ENCODE measurements around the gene PHC2.

PHC2 gene

DNA sequence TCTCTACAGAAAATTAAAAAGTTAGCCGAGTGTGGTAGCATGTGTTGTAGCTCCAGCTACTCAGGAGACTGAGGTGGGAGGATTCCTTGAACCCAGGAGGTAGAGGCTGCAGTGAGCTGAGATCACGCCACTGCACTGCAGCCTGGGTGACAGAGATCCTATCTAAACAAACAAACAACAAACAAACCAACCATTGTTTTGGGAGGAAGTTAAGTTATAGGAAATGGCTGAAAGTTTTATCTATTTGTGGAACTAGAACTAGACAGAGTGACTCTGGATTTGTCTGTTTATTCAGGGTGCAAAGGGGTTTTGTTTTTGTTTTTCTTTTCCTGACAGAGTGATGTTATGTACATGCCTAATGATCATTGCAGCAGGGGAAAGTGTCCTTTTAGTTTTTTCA lies 143.6 kb downstream of the PHC2 start:
- no peak for DNase-seq

DNA sequence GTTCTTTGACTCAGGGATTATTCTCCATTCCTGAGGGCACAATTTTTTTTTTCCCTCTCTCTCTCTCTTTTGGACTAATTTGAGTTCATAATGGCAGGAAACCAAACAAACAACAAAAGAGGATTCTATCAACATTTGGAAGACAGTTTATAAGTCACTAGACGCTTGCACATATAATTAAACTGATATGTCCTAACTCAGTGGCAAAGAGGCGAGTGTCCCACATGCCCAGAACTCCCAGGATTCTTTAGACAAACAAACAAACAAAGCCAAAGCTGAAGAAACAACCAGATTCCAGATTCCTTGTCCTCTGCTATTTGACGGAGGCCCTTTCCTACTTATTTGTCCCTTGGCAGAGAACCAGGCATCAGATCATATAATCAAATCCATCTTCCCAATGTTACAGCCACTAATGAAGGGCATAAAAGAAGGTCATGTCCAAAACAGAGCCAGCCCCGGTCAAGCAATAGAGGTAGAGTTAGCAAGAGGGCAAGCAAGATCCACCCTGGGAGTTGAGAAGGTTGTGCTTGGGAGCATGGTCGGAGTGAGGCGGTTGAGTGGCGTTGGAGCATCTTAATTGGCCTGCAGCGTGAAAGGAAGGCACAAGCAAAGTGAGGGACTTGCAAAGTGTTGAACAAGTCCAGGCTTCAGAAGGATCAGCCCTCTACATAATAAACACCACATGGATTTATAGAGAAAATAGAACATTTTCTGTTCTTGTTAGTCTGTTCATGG lies 144.3 kb downstream of the PHC2 start:
- DNase-seq, result no peak

DNA sequence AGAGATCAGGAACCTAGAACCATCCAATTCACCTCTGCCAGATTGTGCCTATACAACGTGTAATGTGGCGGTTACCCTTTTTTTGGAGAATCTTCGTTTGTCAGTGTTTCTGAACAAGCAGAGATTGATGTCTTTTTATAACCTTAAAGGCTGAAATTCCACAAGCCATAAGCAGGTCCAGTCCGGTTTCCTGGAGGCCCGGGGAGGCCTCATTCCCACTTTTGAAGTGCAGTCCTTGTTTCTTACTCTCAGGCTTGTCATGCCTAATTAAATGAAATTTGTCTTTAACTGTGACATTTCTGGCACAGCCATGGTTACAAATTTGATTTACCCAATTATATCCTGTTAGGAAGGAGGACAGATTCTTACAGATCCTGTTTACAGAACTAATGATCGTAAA lies 146.8 kb downstream of the PHC2 start:
- no peak for DNase-seq

DNA sequence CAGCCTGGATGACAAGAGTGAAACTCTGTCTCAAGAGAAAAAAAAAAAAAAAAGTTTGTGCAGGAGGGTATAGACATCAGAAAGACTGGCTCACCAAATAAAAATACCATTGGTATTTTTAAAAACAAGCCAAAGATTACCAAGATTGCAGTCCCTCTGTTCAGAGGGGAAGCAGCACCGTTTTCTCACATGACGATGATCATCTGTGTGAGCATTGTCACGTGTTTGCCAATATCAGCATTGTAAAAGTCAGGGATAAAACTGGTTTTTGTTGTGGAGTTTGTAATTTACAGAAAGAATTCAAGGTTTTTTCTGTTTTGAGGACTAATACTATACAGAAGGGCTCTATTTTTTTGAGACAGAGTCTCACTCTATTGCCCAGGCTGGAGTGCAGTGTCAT lies 148.1 kb downstream of the PHC2 start:
- no peak for DNase-seq

DNA sequence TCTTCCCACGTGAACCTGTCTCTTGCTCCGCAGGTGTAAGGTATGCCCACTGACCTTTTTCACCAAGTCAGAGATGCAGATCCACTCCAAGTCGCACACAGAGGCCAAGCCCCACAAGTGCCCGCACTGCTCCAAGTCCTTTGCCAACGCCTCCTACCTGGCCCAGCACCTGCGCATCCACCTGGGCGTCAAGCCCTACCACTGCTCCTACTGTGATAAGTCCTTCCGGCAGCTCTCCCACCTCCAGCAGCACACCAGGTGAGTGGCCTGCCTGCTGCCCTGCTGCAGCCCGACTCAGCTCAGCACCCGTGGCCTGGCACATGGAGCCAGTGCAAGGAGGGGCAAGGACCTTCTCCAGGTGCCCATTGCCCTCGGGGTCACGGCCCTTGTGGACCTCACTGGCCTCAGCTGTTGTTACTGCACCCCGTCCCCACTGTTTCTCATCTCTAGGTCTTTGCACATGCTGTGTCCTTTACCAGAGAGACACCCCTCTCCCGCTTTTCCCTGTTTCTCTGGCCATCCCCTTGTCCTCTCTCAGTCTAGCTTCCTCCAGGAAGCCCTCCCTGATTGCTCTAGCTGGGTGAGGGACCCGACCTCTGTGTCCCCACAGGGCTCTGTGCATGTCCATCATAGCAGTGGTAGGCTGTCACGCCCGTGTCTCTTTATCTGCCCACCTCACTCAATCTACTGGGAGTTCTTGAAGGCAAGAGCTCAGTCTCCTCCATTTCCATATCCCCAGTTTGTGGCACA lies 149.2 kb downstream of the PHC2 start:
- DNase-seq, result no peak

DNA sequence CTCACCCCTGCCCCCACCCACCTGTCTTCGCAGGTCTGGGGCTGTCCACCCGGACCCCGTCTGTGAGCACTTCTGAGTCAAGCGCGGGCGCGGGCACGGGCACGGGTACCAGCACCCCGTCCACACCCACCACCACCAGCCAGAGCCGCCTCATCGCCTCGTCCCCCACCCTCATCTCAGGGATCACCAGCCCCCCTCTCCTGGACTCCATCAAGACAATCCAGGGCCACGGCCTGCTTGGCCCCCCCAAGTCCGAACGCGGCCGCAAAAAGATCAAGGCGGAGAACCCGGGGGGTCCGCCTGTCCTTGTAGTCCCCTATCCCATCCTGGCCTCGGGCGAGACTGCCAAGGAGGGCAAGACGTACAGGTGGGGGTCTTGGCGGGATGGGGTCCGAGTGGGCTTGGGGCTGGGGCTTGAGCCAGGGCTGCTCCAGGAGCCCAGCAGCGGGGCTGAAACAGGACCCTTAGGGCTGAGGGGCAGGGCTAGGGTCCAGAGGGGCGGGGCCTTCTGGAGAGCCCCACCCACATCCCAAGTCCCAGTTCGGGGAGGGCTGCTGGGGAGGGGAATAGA lies 150.7 kb downstream of the PHC2 start:
- DNase-seq, result no peak

DNA sequence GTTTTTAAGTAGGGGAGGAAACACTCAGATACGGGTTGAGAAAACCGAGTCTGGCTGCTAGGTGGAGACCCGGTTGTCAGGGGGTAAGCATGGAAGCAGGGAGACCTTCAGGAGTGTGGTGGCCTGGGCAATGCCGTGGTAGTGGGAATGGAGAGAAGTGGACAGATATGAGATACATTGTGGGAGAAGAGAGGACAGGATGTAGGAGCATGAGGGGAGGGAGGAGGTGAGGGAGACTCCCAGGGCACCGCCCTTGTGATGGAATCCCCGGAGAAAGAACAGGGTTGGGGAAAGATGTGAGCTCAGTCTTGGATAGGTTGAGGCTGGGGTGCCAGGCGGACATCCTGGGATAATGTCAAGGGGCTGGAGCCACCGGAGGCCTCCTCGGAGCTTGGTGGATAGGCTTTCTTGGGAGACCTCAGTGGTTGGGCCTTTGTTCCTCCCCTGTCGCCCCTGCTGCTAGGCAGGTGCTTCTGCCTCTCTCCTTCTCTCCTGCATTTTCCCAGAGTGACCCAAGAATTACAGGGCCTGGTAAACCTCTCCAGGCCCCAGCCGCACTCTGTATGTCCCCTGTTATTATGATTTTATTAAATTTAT lies 153.3 kb downstream of the PHC2 start:
- no peak for DNase-seq

DNA sequence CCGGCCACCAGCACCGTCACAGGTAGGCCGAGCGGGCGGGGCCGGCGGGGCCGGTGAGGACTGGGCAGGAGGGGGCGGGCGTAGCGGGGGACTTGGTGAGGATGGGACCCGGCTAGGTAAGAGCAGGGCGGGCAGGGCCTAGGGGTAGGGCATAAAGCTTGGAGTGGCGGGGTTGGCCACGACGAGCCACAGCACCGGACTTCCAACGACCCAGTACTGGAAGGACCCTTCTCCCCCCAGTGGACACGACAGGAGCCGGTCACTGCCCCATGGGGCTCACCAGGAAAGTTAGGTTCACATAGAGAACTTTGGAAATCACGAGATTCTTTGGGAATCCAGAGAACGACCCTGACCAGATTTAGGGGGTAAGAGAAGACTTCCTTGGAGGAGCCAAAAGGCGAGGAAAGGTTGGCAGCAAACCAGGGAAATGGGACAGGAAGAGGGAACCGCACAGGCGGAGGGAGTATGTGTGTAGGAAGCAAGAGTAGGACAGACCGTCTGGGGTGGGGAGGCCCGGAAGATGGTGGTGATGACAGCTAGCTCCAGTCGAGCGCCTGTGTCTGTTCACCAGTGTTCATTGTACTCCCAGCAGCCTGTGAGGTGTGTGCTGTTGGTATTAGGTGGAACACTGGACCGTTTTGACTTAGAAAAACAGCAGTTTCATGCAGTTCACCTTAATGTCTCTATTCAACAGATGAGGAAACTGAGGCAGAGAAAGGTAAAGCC lies 154.2 kb downstream of the PHC2 start:
- no peak for DNase-seq

DNA sequence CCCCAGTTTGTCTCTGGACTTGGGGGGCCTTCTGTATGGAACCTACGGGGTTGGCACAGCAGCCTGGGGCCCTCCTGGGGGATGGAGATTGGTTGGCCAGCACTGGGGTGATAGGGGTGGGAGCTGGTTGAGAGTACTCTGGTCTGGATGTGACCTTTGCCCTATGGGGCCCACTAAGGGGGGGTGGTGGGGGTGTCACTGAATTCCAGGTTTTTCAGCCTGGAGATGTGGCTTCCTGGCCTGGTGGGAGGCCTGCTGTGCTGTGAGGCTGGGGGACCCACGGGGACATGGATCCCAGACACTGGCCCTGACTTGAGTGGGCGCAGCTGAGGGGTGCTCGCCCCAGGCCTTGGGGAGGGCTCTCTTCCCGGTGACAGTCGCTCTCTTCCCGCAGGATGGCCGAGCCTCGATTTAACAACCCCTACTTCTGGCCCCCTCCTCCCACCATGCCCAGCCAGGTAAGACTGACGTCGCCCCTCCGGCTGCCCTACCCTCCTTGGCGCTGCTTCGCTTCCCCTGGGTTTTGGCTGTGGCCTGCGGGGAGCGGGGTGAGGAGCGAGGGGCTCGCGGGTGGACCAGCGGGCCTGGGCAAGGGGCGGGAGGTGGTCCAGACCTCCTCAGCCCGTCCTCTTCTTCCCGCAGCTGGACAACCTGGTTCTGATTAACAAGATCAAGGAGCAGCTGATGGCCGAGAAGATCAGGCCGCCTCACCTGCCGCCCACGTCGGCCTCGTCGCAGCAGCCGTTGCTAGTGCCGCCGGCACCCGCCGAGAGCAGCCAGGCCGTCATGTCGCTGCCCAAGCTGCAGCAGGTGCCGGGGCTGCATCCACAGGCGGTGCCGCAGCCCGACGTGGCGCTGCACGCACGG lies 155.0 kb downstream of the PHC2 start:
- DNase-seq, result no peak

DNA sequence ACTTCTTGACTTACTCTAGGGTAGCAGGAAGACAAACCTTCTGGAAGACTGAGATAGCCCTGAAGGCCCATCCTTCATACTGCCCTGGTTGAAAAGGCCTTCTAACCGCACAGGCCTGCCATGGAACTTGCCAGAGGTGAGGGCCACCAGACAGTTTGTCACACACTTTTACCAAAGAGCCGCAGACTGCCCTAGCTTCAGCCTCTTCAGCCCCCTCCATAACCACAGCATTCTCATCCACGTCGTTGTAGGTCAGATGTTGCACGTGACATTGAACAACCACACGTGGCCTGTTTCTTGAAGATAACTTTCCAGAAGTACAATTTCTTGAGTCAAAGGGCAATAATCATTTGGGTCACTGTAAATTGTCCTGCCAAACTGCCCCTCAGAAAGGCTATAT lies 155.7 kb downstream of the PHC2 start:
- DNase-seq, result no peak

DNA sequence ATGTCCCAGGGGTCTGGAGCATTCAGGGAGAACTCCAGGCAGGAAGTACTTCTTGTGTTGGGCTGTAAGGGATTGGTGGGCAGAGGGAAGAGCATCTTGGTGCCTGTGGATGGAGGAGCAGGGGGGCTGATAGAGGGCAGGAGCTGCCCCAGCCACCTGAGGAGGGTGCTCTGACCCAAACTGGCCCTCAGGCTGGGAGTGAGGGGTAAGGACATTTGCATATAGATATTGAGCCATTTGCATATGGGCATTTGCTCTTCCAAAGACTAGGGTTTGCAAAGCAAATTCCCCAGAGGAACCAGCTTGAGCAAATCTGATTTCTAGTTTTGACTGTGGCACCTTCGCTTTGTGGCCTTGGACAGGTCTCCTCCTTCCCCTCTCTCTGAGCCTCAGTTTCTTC lies 156.4 kb downstream of the PHC2 start:
- no peak for DNase-seq

DNA sequence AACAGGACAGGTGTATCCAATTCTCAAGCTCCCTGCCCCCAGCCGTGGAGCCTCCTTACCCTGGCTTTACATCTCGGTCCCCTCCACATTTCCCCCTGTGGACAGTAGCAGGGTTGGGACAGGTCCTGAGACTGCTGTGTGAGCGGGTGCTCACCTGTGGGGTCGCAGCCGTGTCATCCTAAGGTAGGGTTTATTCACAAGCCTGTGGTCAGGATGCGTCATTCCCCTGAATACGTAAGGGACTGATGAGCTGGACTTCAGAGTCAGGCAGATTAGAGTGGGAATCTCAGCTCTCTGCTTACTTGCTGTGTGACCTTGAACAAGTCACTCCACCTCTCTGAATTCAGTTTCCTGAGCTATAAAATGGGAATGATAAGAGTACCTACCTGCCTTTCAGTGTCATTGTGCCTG lies 156.9 kb downstream of the PHC2 start:
- DNase-seq, result no peak

All from SHP77 treated with DMSO at 0.1 percent for 48 hours (cell line).